ENCODE results near the gene SLC32A1.

The SLC32A1 gene

GRCh38 chr20:38754924-38755323, 30.6 kb downstream of the SLC32A1 start:
- no peak for DNase-seq (ENCODE audit: low read depth)

DNA sequence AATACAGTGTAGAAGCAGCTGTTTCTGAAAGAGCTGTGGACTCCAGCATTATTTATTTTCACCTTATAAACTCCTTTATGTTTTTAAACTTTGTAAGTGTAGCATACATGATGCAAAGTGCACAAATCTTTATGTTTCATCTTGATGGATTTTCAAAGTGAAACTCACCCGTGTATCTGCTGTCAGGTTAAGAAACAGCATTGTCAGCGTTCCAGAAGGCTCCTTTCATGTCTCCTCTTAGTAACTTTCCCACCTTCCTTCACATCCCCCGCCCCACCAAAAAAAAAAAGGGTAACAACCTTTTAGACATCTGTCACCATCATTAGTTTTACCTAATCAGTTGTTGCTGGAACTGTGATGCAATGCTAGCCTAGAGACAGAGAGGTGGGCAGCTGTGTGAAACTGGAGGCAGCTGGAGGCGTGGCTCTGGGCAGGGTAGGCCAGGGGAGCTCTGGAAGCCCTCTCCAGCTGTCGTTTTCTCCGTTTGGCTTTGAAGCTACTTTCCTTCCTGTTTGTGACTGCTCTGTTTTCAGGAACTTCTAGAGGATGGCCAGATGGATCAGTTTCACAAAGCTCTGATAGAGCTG, 31.1 kb downstream of the SLC32A1 start:
- no peak for DNase-seq (ENCODE audit: low read depth)

DNA sequence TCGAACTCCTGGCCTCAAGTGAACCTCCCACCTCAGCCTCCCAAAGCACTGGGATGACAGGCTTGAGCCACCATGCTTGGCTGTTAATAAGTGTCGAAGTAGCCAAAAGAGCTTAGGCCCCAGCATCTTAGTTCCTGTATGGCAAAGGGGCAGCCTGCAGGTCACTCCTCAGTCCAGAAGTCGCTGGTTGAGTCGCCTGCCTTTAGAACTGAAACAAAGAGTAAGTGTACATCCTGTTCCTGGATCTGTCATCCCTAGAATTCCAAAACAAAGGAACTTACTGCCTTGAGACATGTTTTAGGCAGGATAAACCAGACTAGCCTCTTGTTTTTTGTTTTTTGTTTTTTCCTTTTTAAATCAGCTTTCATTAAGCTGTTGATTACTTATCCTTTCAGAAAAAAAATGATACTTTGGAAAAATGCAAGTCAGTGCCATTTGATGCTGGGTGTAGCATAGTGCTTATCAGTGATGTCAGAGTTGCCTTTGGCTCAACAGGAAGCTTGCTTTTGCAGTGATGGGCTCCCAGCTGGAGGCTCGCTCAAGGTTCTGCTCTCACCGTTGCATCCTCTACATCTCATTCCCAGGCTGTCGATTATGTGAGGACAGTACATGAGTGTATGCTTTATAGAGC, 33.0 kb downstream of the SLC32A1 start:
- no peak for DNase-seq (ENCODE audit: low read depth)

DNA sequence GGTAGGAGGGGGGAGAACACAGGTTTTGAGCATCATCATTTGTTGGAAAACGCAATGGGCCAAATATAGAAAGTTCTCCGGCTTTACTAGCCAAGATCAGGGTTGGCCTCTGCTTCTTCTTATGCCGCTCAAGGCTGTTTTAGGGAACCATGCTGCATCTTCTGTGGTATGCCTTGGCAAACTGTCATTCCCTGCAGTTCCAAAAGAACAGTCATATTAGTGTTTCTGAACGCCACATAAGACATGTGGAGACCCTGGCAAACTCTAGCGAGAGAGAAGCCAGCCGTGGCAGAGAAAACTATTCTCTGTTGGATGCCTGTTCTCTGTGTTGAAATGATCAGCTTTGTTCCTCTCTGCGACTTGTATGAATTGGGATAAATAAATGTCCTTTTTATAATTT, 34.8 kb downstream of the SLC32A1 start:
- DNase-seq (ENCODE audit: low read depth): no peak

DNA sequence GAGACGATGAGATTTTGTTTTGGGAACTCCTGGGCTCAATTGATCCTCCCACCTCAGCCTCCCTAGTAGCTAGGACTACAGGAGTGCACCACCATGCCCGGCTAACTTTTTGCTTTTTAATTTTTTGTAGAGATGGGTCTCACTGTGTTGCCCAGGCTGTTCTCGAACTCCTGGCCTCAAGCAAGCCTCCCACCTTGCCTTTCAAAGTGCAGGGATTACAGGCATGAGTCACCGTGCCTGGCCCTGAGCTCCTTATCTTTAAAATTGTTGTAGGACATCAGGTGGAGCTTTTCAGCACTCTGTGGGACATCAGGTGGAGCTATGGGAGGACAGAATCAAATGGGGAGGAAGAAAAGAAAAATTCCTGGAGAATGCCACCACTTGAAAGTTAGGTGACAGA, 36.7 kb downstream of the SLC32A1 start:
- no peak for DNase-seq (ENCODE audit: low read depth)

GRCh38 chr20:38762174-38762573, 37.9 kb downstream of the SLC32A1 start:
- DNase-seq (ENCODE audit: low read depth): no peak

GRCh38 chr20:38763616-38764015, 39.3 kb downstream of the SLC32A1 start:
- no peak for DNase-seq (ENCODE audit: low read depth)

DNA sequence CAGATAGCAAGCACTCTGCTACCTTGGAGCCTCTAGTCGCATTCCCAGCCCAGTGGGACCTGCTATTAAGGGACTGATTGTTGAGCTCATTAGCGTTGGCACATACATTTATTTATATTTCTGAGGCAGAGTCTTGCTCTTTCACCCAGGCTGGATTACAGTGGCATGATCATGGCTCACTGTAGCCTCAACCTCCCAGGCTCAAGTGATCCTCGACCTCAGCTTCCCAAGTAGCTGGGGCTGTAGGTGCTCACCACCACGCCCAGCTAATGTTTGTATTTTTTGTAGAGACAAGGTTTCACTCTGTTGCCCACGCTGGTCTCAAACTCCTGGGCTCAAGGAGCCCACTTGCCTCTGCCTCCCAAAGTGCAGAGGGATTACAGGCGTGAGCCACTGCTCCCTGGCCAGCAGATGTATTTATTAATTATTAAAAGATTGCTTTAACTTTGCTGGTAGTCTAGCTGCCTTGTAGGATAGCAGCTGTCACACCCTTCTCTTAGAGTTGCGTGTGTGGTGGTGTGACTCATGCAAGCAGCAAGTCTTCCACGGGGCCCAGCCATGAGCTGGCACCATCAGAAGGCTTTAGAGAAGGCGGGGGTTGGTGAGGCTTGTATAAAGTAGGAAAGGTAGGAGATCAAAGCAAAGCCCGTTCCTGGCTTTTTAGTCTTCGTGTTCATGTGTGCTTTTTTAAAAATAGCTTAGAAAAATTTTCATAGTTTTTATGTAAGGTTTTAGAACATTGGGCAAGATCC, 40.5 kb downstream of the SLC32A1 start:
- peak; percentile 67 for DNase-seq (ENCODE audit: low read depth)

DNA sequence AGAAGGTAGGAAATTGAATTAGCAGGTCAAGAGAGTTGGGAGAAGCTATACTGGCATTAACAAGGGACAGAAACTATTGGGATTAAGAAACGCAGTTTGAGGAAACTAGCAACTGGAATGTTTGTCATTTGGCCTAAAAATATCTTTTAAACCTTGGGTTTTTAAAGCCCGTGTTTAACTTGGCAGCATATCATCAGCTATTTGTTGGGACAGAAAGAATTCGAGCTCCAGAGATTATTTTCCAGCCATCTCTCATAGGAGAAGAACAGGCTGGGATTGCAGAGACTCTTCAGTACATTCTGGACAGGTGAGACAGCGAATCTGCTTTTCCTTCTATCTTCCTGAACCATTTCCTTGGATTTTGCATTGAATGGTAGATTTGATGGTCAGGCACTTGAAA, 41.8 kb downstream of the SLC32A1 start:
- DNase-seq (ENCODE audit: low read depth): no peak

- DNase-seq (ENCODE audit: low read depth): no peak
These were observed 45.4 kb downstream of the SLC32A1 start for GRCh38 chr20:38769376-38770295.

GRCh38 chr20:38770546-38770945, 46.3 kb downstream of the SLC32A1 start:
- DNase-seq (ENCODE audit: low read depth): no peak

- no peak for DNase-seq (ENCODE audit: low read depth)
These were observed 46.7 kb downstream of the SLC32A1 start for GRCh38 chr20:38770970-38771369.

GRCh38 chr20:38771621-38772020, 47.3 kb downstream of the SLC32A1 start:
- DNase-seq (ENCODE audit: low read depth): no peak

DNA sequence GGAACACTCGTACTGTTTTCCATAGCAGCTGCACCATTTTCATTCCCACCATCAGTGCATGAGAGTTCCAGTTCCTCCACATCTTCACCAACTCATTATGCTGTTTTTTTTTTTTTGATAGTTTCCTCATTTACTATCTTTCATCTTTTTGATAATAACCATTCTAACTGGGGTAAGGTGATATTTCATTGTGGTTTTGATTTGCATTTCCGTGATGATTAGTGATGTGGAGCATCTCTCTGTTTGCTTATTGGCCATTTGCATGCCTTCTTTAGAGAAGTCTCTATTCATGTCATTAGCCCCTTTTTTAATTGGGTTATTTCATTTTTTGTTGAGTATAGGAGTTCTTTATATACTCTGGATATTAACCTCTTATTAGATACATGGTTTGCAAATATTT, 49.9 kb downstream of the SLC32A1 start:
- no peak for DNase-seq (ENCODE audit: low read depth)

DNA sequence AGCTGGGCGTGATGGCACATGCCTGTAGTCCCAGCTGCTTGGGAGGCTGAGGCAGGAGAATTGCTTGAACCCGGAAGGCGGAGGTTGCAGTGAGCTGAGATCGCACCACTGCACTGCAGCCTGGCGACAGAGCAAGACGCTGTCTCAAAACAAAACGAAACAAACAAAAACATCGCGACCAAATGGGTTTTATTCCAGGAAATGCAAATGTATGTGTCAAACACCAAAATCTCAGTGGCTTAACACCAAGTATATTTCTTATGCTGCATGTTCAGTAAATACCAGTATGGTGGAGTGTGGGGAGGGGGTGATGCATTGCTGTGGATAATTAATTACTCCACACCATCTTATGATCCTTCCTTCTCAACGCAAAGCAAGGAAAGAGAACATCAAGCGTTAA, 52.1 kb downstream of the SLC32A1 start:
- no peak for DNase-seq (ENCODE audit: low read depth)

Measured in fibroblast of gingiva (primary cell).